ENCODE results near the gene PRDM2.

The PRDM2 gene

GRCh38 chr1:13746342-13746741, 46.4 kb downstream of the PRDM2 start:
- no peak for DNase-seq
- H3K27ac ChIP-seq, result no peak overlapping the region
- no peaks in the 10 kb centered on the region for H3K27me3 ChIP-seq (ENCODE audit: insufficient read depth, low read depth, severe bottlenecking)
- H3K4me3 ChIP-seq (ENCODE audit: low read depth, low read length), result no peak overlapping the region
- H3K9me3 ChIP-seq (ENCODE audit: severe bottlenecking), result no peaks in the 10 kb centered on the region
- H3K36me3 ChIP-seq, result no peaks in the 10 kb centered on the region
- TF ChIP-seq, protein P1, sequence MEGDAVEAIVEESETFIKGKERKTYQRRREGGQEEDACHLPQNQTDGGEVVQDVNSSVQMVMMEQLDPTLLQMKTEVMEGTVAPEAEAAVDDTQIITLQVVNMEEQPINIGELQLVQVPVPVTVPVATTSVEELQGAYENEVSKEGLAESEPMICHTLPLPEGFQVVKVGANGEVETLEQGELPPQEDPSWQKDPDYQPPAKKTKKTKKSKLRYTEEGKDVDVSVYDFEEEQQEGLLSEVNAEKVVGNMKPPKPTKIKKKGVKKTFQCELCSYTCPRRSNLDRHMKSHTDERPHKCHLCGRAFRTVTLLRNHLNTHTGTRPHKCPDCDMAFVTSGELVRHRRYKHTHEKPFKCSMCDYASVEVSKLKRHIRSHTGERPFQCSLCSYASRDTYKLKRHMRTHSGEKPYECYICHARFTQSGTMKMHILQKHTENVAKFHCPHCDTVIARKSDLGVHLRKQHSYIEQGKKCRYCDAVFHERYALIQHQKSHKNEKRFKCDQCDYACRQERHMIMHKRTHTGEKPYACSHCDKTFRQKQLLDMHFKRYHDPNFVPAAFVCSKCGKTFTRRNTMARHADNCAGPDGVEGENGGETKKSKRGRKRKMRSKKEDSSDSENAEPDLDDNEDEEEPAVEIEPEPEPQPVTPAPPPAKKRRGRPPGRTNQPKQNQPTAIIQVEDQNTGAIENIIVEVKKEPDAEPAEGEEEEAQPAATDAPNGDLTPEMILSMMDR (IDR thresholded peaks at IDR 0.05; ENCODE audit: low read depth, low read length), result no peak

GRCh38 chr1:13748610-13749505, 48.9 kb downstream of the PRDM2 start:
- H3K9me3 ChIP-seq (ENCODE audit: severe bottlenecking), result no peaks in the 10 kb centered on the region
- peak; percentile 96 for DNase-seq
- peak overlapping the region; percentile 70 for H3K4me3 ChIP-seq (ENCODE audit: low read depth, low read length)
- TF ChIP-seq, protein P1 (IDR thresholded peaks at IDR 0.05; ENCODE audit: low read depth, low read length), result no peak
- peaks cover 12% of the 10 kb centered on the region for H3K36me3 ChIP-seq
- no peaks in the 10 kb centered on the region for H3K27me3 ChIP-seq (ENCODE audit: insufficient read depth, low read depth, severe bottlenecking)
- H3K27ac ChIP-seq, result peak overlapping the region; percentile 91

GRCh38 chr1:13749543-13750341, 49.8 kb downstream of the PRDM2 start:
- no peak for DNase-seq
- TF ChIP-seq, protein P1 (IDR thresholded peaks at IDR 0.05; ENCODE audit: low read depth, low read length), result no peak

DNA sequence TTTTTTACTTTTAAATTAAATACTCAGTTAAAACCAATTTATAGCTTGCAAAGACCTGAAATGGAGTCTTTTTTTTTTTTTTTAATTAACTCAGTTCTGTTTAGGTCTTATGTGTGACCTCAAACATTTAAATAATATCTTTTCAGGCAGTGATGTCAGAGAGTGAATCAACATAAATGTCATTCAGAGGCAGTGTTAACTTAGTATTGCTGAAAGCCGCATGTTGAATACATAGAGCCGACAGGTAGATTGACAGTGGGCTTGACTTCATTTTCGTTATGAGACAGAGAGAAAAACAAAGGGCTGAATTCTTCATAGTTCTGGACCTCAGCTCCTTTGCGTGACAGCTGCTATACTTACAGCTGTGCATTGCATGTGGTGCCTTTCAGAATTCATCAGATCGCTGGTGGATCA, 51.5 kb downstream of the PRDM2 start:
- DNase-seq, result no peak
- TF ChIP-seq, protein P1 (IDR thresholded peaks at IDR 0.05; ENCODE audit: low read depth, low read length), result no peak
- no peak overlapping the region for H3K27ac ChIP-seq
- H3K9me3 ChIP-seq (ENCODE audit: severe bottlenecking), result no peaks in the 10 kb centered on the region
- H3K4me3 ChIP-seq (ENCODE audit: low read depth, low read length), result no peak overlapping the region
- no peaks in the 10 kb centered on the region for H3K27me3 ChIP-seq (ENCODE audit: insufficient read depth, low read depth, severe bottlenecking)
- peaks cover 15% of the 10 kb centered on the region for H3K36me3 ChIP-seq

More at GRCh38 chr1:13749543-13750341, 49.8 kb downstream of the PRDM2 start:
- peak overlapping the region; percentile 52 for H3K4me3 ChIP-seq (ENCODE audit: low read depth, low read length)
- no peaks in the 10 kb centered on the region for H3K27me3 ChIP-seq (ENCODE audit: insufficient read depth, low read depth, severe bottlenecking)
- no peaks in the 10 kb centered on the region for H3K9me3 ChIP-seq (ENCODE audit: severe bottlenecking)
- peak overlapping the region; percentile 91 for H3K27ac ChIP-seq
- H3K36me3 ChIP-seq, result peaks cover 13% of the 10 kb centered on the region

DNA sequence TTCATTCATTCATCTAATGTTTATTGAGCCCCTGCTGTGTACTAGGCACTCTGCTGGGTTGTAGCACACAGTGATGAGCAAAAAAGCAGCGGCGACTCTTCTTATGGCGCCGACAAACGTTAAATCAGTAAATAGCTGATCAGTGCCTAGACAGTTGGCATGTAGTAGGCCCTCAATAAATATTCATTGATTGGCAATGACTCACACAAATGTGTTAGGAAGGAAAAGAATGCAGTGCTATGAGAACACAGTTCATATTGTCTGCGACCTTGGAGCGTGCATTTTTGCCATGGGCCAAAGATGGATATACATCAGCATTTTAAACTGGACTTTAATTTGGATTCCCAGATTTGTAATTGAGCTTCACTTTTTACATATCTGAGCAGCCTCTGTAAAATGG, 52.0 kb downstream of the PRDM2 start:
- Histone ChIP-seq H3K27ac (no peak overlapping the region), H3K4me3 (ENCODE audit: low read depth, low read length) (no peak overlapping the region), H3K27me3 (ENCODE audit: insufficient read depth, low read depth, severe bottlenecking) (no peaks in the 10 kb centered on the region), H3K36me3 (peaks cover 15% of the 10 kb centered on the region), H3K9me3 (ENCODE audit: severe bottlenecking) (no peaks in the 10 kb centered on the region)
- TF ChIP-seq, protein P1 (IDR thresholded peaks at IDR 0.05; ENCODE audit: low read depth, low read length), result no peak
- DNase-seq, result no peak

All from WERI-Rb-1 (cell line).